ENCODE measurements around the gene EXTL2. TPM values are rescaled to one million over a fixed set of nuclear protein-coding genes. Genes with fewer than 3 reads are reported as not detected.

EXTL2 gene
- total RNA-seq, 1 donor from 2014 or later, result 50.4 TPM

GRCh38 chr1:100912019-100912418 is 17.4 kb upstream of the EXTL2 start:
- H3K4me3 Mint-ChIP-seq (ENCODE audit: low read depth), result no peak overlapping the region
- no peaks in the 10 kb centered on the region for H3K27me3 Mint-ChIP-seq
- no peak for DNase-seq (ENCODE audit: low spot score, unreplicated experiment)
- peaks cover 18% of the 10 kb centered on the region for H3K36me3 Mint-ChIP-seq (ENCODE audit: insufficient read depth)
- TF ChIP-seq CTCF (IDR thresholded peaks at IDR 0.05; ENCODE audit: unreplicated experiment), result no peak
- H3K4me1 Mint-ChIP-seq (ENCODE audit: low read depth), result no peaks in the 10 kb centered on the region
- H3K9me3 Mint-ChIP-seq (ENCODE audit: low read depth), result no peaks in the 10 kb centered on the region
- peak overlapping the region; percentile 55 for H3K27ac Mint-ChIP-seq

- Mint-ChIP-seq H3K27ac (no peak overlapping the region), H3K36me3 (ENCODE audit: insufficient read depth) (peaks cover 38% of the 10 kb centered on the region), H3K4me3 (ENCODE audit: low read depth) (no peak overlapping the region), H3K4me1 (ENCODE audit: low read depth) (peaks cover 2% of the 10 kb centered on the region), H3K9me3 (ENCODE audit: low read depth) (peaks cover 5% of the 10 kb centered on the region), H3K27me3 (no peaks in the 10 kb centered on the region)
- no peak for DNase-seq (ENCODE audit: low spot score, unreplicated experiment)
- no peak for TF ChIP-seq CTCF (IDR thresholded peaks at IDR 0.05; ENCODE audit: unreplicated experiment)
These were observed 14.4 kb upstream of the EXTL2 start for GRCh38 chr1:100909018-100909417.

DNA sequence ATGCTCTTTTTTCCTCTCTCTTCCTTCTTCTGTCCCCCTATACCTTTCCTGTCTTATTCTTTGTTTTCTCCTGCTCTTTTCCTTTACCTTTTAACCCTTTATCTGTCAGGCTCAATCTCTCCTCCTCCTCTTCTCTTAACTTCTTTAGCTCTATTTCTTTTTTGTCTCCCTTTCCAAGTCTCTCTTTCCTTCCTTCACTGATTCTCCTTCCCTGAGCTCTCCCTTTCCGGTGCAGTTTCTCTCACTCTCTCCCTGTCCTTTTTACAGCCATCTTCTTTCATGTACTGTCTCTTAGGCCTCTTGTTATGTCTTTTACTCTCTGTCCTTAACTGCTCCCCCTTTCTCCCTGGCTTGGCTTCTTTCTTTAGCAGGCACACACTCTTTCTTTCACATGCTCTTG is 13.2 kb upstream of the EXTL2 start:
- no peak for TF ChIP-seq CTCF (IDR thresholded peaks at IDR 0.05; ENCODE audit: unreplicated experiment)
- Mint-ChIP-seq H3K9me3 (ENCODE audit: low read depth) (peaks cover 5% of the 10 kb centered on the region), H3K27me3 (no peaks in the 10 kb centered on the region), H3K4me1 (ENCODE audit: low read depth) (peaks cover 2% of the 10 kb centered on the region), H3K4me3 (ENCODE audit: low read depth) (no peak overlapping the region), H3K27ac (peak overlapping the region; percentile 87), H3K36me3 (ENCODE audit: insufficient read depth) (peaks cover 33% of the 10 kb centered on the region)
- no peak for DNase-seq (ENCODE audit: low spot score, unreplicated experiment)

- Mint-ChIP-seq H3K27me3 (no peaks in the 10 kb centered on the region), H3K4me1 (ENCODE audit: low read depth) (peaks cover 2% of the 10 kb centered on the region), H3K36me3 (ENCODE audit: insufficient read depth) (peaks cover 30% of the 10 kb centered on the region), H3K4me3 (ENCODE audit: low read depth) (no peak overlapping the region), H3K9me3 (ENCODE audit: low read depth) (peaks cover 5% of the 10 kb centered on the region), H3K27ac (no peak overlapping the region)
- DNase-seq (ENCODE audit: low spot score, unreplicated experiment), result no peak
- no peak for TF ChIP-seq CTCF (IDR thresholded peaks at IDR 0.05; ENCODE audit: unreplicated experiment)
These were observed 10.5 kb upstream of the EXTL2 start for GRCh38 chr1:100905181-100905580.

DNA sequence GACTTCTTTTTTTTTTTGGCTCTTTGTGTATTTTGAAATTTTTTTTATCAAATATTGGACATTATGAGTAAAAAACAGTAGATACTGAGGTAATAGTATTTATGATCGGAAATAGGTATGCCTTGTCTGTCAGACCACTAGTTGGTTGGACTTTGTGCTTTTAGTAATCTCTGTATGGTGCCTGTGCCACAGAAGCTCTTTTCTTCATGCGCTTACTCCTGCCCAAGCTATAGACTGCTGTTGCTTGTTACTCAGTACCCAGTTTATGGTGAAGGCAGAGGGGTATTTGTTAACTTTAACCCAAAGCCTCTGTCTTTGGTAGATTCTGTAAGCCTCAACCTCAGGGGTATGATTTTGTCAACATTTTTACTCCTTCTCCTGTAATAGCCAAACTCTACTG is 9.9 kb upstream of the EXTL2 start:
- peaks cover 33% of the 10 kb centered on the region for H3K36me3 Mint-ChIP-seq (ENCODE audit: insufficient read depth)

More for the DNA sequence above, 9.9 kb upstream of the EXTL2 start:
- Mint-ChIP-seq H3K27ac (no peak overlapping the region), H3K9me3 (ENCODE audit: low read depth) (peaks cover 5% of the 10 kb centered on the region), H3K4me1 (ENCODE audit: low read depth) (peaks cover 6% of the 10 kb centered on the region), H3K4me3 (ENCODE audit: low read depth) (no peak overlapping the region), H3K27me3 (no peaks in the 10 kb centered on the region)
- no peak for TF ChIP-seq CTCF (IDR thresholded peaks at IDR 0.05; ENCODE audit: unreplicated experiment)
- no peak for DNase-seq (ENCODE audit: low spot score, unreplicated experiment)
